NCI-H774 (cell line): Measurements from ENCODE around the gene MYH14.
"Not testable (repeated sequence)": the region's sequence is repeated elsewhere in the genome, so short reads cannot be mapped to it uniquely, and the experiment has no call there.

Source experiments
- DNase-seq: peaks from one replicate; lab custom pipeline; 2025; lab: John Stamatoyannopoulos, UW

The MYH14 gene

DNA sequence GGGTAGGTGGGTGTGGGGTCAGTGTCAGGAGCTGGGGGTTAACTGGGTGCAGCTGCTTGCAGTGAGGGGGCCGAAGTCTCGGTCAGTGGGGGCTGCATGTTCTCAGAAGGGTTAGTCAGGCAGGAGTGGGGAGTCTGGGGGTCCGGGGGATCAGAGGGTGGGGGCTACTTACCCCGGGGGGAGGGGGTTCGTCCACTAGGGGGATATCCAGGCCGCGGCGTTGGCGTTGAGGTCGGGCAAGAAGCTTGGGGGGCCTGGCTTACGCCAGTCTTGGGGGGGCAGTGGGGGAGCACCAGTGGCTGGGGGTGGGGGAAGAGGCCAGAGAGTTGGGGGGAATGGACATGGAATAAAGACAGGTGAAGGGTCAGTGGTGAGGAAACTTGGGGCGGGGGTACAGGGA lies 116.6 kb downstream of the MYH14 start:
- no peak for DNase-seq

DNA sequence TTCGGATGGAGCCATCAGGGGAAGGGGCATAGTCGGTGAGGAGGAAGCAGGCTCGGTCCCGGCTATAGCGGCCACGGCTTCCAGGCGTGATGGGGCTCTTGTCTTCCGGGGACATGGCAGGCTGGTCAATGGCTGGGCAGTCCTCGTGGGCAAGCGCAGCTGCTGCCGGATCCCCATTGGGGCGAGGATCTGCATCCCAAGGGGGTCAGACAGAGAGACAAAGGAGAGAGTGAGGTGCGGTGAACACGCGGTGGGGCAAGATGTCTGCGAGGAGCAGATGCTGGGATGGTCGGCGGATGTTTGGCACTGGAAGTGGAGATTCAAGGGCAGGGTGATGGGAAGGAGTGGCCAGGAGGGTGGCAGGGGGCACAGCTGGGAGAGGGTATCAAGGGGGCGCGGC lies 117.2 kb downstream of the MYH14 start:
- DNase-seq, result no peak

GRCh38 chr19:50321831-50322230 lies 118.4 kb downstream of the MYH14 start:
- no peak for DNase-seq

- no peak for DNase-seq
Measured at GRCh38 chr19:50322234-50322633, 118.8 kb downstream of the MYH14 start.

- DNase-seq, result no peak
Measured at GRCh38 chr19:50322931-50323781, 119.7 kb downstream of the MYH14 start.

DNA sequence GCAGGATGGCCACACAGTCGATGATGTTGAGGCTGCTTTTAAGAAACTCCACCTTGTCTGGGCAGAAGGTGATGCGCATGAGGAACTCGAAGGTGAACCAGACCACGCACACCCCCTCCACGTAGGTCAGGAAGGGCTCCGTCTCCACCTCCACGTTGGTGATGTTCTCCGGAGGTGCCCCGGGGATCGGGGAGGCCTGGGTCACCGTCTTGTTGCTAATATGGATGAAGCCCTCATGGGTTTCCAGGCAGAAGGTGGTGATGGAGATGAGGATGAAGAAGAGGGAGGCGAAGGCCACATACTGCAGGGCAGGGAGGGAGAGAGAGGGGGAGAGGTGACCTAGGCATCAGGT lies 120.3 kb downstream of the MYH14 start:
- DNase-seq, result no peak

- DNase-seq, result no peak
Measured at GRCh38 chr19:50324331-50324730, 120.9 kb downstream of the MYH14 start.

- DNase-seq, result peak; percentile 92
Measured at GRCh38 chr19:50325310-50326100, 122.1 kb downstream of the MYH14 start.

GRCh38 chr19:50326101-50326664 lies 122.8 kb downstream of the MYH14 start:
- no peak for DNase-seq

DNA sequence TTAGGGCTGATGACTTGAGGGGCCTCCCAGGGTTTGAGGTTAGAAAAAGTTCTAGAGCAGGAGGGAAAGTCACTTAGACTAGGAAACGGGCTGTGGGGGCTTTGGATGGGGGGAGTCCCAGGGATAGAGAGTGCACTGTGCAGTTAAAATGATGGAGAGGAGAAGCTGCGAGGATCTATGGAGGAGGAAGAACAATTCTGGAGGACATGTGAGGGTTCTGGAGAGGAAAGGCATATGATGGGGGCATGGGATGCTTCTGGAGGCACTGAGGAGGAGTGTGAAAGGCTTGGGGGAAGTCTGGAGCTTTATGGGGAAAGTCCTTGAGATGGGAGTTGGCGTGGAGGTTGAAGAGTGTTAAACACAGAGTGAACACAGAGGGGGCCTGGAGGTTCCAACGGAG lies 123.6 kb downstream of the MYH14 start:
- DNase-seq, result no peak

- no peak for DNase-seq
Measured at GRCh38 chr19:50327461-50328223, 124.2 kb downstream of the MYH14 start.

GRCh38 chr19:50328224-50328872 lies 124.9 kb downstream of the MYH14 start:
- DNase-seq, result peak; percentile 9

GRCh38 chr19:50328873-50329145 lies 125.4 kb downstream of the MYH14 start:
- DNase-seq, result no peak

DNA sequence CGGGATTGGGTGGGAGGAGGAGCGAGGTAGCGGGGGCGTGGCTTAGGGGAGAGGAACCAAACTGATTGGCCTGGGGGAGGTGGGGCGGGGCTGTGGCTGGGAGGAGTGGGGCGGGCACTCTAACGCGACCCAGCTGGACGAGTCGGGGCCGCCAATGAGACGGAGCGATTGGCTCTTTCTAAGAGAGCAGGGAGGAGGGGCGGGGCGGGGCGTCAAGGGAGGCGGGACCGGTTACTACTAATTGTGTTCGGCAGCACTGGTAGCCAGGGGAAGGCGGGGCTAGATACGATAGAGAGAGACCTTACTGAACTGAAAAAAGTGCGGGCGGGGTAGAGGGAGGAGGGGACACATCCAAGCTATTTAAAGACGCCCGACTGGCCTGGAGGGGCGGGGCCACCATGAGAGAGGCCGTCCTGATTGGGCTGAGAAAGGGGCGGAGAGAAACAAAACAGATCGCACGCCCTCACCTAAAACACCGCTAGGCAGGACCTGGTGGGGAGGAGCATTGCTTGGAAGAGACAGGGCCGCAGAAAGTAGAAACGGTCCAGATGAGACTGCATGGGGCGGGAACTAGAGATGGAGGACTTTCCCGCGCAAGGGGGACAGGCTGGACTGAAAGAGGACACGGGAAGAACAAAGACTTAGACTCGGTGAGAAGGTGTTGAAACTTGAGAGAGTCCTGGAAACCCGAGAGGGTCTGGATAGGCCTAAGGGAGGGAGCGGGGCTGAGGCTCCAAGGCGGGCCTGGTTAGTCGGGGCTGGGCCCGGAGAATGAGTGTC lies 125.9 kb downstream of the MYH14 start, which contains the start of gene KCNC3:
Gene KCNC3 (minus strand): TSS at position 232 of the 780 bp plus-strand sequence. CDS start 295 bp downstream, outside the sequence.
- peak; percentile 99 for DNase-seq

DNA sequence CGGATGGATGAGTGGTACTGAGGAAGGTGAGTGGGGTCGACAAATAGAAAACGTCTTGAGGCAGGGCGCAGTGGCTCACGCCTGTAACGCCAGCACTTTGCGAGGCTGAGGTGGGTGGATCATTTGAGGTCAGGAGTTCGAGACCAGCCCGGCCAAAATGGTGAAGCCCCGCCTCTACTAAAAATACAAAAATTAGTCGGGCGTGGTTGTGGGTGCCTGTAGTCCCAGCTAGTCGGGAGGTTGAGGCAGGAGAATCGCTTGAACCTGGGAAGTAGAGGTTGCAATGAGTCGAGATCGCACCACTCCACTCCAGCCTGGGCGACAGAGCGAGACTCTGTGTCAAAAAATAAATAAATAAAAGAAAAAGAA lies 126.5 kb downstream of the MYH14 start:
- DNase-seq, result not testable (repeated sequence)

GRCh38 chr19:50330365-50331078 lies 127.1 kb downstream of the MYH14 start:
- DNase-seq, result peak; percentile 88

DNA sequence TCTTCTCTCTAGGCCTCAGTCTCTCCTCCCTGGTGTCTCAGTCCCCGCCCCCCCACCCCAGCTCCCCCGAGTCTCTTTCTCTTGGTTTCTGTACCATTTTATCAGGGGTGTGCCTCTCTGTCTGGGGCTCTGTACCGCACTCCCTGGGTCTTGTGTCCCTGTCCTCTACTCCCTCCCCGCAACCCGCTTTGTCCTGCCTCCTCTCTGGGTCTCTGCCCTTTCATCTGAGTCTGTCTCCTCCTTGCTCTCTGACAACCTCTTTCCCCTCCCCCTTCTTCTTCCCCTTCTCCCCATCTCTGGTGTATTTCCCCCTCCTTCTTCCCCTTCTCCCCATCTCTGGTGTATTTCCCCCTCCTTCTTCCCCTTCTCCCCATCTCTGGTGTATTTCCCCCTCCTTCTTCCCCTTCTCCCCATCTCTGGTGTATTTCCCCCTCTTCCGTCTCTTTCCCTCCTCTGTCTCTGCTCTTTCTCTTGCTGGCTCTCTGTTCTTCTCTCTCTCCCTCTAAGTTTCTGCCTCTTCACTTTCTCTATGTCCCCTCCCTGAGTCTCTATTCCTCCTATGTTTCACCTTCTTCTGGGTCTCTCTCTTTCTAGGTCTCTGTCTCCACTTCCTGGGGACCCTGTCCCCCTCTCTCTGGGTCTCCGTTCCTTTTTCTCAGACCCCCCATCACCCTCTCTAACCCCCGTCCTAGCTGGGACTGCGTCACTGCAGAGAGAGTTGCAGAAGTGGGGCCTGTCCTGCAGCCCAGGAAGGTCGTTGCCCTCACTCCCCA lies 128.0 kb downstream of the MYH14 start:
- no peak for DNase-seq

GRCh38 chr19:50331994-50332243 lies 128.5 kb downstream of the MYH14 start:
- no peak for DNase-seq

GRCh38 chr19:50332244-50333038 lies 129.0 kb downstream of the MYH14 start:
- no peak for DNase-seq
